Kidney epithelial cell (primary cell): ENCODE measurements around the gene SLC66A1. TPM values are rescaled to one million over a fixed set of nuclear protein-coding genes. Genes with fewer than 3 reads are reported as not detected.

ENCODE experiments used
- DNase-seq: peaks from one replicate; pipeline ENCODE4 v3.0.0-alpha.2; 2010; ENCODE audit warnings: low read depth
- H3K27me3 ChIP-seq: 2 replicates; pipeline ENCODE4 v1.6.0; 2011; ENCODE audit warnings: low read length; ENCODE audit not compliant: control insufficient read depth, insufficient read depth
- H3K36me3 ChIP-seq: 2 replicates; pipeline ENCODE4 v1.5.1; 2011; ENCODE audit warnings: low read length; ENCODE audit not compliant: control insufficient read depth, insufficient read depth
- H3K4me3 ChIP-seq: 2 replicates; pipeline ENCODE4 v1.5.1; 2011; ENCODE audit warnings: low read depth, mild to moderate bottlenecking, control low read depth, low read length
- total RNA-seq: library from RNA; depleted of rRNA; stranded (reverse); fragments of >200 nt; gene quantifications from 2 replicates; pipeline ENCODE4 v1.2.3, GENCODE V29; 2015
- TF ChIP-seq, protein P1 (sequence below): IDR thresholded peaks from 2 replicates; pipeline ENCODE4 v1.5.1; 2011; ENCODE audit warnings: mild to moderate bottlenecking, moderate library complexity, low read length, control low read depth, inconsistent platforms; ENCODE audit not compliant: insufficient read depth, poor library complexity, severe bottlenecking

SLC66A1 gene
- total RNA-seq, 1 donor from 2014 or later = 50.6 TPM

DNA sequence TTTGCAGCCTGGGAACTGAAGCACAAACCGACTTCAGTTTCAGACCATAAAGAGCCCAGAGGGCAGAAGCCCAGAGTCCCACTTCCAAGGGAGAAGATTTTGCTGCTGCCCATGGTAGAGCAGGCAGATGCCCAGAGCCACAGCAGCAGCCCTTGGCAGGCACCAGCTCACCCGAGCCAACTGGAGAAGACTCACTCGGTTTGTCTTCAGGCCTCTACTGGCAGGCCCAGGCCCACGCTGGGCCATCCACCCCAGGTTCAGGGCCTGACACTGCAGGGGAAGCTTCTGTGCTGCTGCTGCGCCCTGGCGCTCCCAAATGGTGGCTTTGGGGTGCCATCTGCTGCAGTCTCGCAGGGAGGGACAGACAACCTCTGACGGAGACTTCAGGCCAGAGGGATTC lies 33.3 kb downstream of the SLC66A1 start:
- Histone ChIP-seq H3K27me3 (no peaks in the 10 kb centered on the region), H3K4me3 (no peak overlapping the region), H3K36me3 (peaks cover 5% of the 10 kb centered on the region)
- no peak for DNase-seq
- TF ChIP-seq, protein P1, sequence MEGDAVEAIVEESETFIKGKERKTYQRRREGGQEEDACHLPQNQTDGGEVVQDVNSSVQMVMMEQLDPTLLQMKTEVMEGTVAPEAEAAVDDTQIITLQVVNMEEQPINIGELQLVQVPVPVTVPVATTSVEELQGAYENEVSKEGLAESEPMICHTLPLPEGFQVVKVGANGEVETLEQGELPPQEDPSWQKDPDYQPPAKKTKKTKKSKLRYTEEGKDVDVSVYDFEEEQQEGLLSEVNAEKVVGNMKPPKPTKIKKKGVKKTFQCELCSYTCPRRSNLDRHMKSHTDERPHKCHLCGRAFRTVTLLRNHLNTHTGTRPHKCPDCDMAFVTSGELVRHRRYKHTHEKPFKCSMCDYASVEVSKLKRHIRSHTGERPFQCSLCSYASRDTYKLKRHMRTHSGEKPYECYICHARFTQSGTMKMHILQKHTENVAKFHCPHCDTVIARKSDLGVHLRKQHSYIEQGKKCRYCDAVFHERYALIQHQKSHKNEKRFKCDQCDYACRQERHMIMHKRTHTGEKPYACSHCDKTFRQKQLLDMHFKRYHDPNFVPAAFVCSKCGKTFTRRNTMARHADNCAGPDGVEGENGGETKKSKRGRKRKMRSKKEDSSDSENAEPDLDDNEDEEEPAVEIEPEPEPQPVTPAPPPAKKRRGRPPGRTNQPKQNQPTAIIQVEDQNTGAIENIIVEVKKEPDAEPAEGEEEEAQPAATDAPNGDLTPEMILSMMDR = no peak

GRCh38 chr1:19346026-19346425 lies 33.9 kb downstream of the SLC66A1 start:
- DNase-seq = no peak
- Histone ChIP-seq H3K36me3 (peaks cover 3% of the 10 kb centered on the region), H3K27me3 (no peaks in the 10 kb centered on the region), H3K4me3 (no peak overlapping the region)
- TF ChIP-seq, protein P1 = no peak

DNA sequence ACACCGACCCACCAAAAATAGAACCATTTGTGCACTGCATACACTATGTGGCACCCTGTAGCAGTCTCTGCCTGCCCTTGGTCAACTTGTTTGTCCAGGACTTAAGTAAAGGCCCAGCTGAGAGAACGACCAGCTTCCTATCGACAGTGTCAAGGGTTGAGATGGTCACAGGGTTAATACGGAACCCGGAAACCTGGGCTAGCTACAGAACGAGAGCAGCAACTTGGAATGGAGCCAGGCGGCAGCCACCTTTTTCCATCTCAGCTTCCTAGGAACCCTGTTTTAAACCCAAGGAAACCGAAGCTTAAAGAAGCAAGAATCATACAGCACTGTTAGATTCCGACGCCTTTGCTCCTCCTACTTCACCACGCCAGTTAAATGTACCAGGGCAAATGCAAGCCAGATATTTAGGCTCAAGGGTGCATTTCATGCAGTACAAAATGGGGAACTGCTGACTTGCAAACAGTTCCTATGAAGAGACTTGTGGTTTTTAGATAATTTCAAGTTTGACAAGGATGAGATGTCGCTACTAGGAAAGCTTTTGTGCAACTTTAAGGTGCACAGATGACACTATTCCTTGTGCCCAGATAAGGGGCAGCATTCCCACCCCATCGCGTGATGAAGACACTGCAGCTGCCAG lies 35.5 kb downstream of the SLC66A1 start:
- DNase-seq = no peak
- no peaks in the 10 kb centered on the region for H3K27me3 ChIP-seq
- TF ChIP-seq, protein P1 = no peak
- H3K4me3 ChIP-seq = no peak overlapping the region
- peaks cover 3% of the 10 kb centered on the region for H3K36me3 ChIP-seq

DNA sequence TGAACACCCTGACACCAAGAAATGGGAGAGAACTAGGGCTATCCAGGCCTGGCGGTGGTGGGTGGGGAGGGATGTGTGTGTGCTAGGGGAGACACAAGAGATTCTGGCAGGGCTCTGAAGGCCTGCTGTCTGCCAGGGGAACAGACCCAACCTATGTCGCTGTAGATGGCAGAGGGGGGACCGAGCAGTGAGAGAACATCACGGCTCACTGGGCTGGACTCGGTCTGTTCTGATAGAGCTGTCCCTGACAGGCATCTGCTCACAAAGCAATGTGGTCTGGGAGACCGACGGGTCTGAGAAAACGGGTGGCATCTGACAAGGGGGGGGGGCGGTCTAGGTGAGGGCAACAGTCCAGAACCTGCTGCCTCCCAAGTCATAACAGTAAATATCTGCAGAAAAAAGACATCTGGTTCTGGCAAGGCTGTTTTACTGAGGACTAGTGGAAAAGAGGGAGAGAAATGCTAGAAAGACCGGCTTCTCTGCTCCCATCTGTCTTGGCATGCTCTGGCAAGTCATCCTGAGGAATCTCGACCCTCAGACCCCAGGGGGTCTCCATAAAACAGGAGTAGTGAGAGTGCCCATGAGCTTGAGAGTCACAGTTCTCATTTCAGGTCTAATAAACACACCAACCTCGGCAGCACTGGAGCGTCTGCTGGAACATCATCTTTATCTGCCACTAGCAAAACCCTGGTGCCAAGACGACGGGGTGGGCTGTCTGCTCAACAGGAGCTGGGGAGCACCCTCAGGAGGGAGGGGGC lies 36.5 kb downstream of the SLC66A1 start:
- no peak for DNase-seq
- Histone ChIP-seq H3K27me3 (no peaks in the 10 kb centered on the region), H3K4me3 (no peak overlapping the region), H3K36me3 (peaks cover 1% of the 10 kb centered on the region)
- TF ChIP-seq, protein P1 = no peak

DNA sequence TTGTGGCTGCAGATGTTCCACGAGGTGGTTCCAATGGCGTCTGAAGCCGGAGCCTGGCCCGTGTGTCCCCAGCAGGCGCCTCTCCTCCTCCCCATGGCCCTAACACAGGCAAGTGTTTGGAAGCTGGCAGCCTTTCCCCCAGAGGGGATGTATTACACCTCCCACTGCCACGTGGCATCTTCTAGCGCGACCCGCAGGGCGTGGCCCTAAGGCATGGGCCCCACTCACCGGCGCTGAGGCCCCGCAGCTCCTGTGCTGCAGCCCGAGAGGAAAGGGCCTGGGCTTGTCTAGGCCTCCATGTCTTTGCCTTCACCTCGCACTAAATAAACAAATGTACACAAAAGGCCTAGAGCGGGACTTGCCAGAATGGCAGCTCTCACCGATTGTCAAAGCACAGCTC lies 37.9 kb downstream of the SLC66A1 start:
- TF ChIP-seq, protein P1 = no peak
- DNase-seq = no peak
- Histone ChIP-seq H3K27me3 (no peaks in the 10 kb centered on the region), H3K4me3 (no peak overlapping the region), H3K36me3 (no peaks in the 10 kb centered on the region)
